H1 (cell line): ENCODE measurements around the gene MAP7. TPM values are rescaled to one million over a fixed set of nuclear protein-coding genes. Genes with fewer than 3 reads are reported as not detected.

ENCODE experiments used
- HDAC6 ChIP-seq: IDR thresholded peaks from one replicate; pipeline ENCODE4 v1.7.1; 2012; ENCODE audit warnings: low read depth, mild to moderate bottlenecking, inconsistent platforms, low read length, moderate library complexity
- RNF2 ChIP-seq: fragments of 200-900, 300-1000 bp; sonication (generic); IDR thresholded peaks from 2 replicates; pipeline ENCODE4 v1.7.1; 2016; ENCODE audit warnings: borderline replicate concordance, low read depth, mild to moderate bottlenecking, antibody characterized with exemption, low read length; ENCODE audit not compliant: poor library complexity, severe bottlenecking; ENCODE audit errors: missing control alignments
- RXRA ChIP-seq: IDR thresholded peaks from 2 replicates; pipeline ENCODE4 v1.6.1; 2011; ENCODE audit warnings: low read depth, mild to moderate bottlenecking, low read length, moderate library complexity; ENCODE audit not compliant: insufficient read depth
- SIN3A ChIP-seq, 2 experiments: IDR thresholded peaks in 1 of 2; conservative IDR thresholded peaks in 1 of 2; 2 replicates each; pipeline ENCODE4 v1.6.1; 2011 to 2012; ENCODE audit warnings: low read length in 2 of 2, improper control_type of control experiment in 1 of 2, low read depth in 1 of 2, mild to moderate bottlenecking in 1 of 2
- polyA plus RNA-seq, 7 experiments: library from polyadenylated mRNA; depleted of rRNA in 3 of 7; stranded (reverse) in 5 of 7; unstranded in 2 of 7; fragments of >200 nt in 5 of 7; fragments of 200-250 nt in 2 of 7; gene quantifications; 1 replicate in 5 of 7; 2 replicates in 1 of 7; 4 replicates in 1 of 7; pipeline versions ENCODE4 v1.2.1 to v1.2.3, GENCODE V29; 2011 to 2013; ENCODE audit warnings: missing spikeins in 2 of 7, mixed read lengths in 2 of 7
- total RNA-seq: library from RNA; stranded (reverse); fragmentation: NEBNext Ultra II Directional; extraction: Animal tissue kit (Norgen Biotek cat#: 25700); gene quantifications from 2 replicates; pipeline ENCODE4 v1.2.1, GENCODE V29; 2021

Gene MAP7
- total and polyA plus RNA-seq, 2 of the 8 experiments (the other 6 are each of a cell fraction or from before 2014, with no cell fraction given), result 13.5 to 66.9 TPM

DNA sequence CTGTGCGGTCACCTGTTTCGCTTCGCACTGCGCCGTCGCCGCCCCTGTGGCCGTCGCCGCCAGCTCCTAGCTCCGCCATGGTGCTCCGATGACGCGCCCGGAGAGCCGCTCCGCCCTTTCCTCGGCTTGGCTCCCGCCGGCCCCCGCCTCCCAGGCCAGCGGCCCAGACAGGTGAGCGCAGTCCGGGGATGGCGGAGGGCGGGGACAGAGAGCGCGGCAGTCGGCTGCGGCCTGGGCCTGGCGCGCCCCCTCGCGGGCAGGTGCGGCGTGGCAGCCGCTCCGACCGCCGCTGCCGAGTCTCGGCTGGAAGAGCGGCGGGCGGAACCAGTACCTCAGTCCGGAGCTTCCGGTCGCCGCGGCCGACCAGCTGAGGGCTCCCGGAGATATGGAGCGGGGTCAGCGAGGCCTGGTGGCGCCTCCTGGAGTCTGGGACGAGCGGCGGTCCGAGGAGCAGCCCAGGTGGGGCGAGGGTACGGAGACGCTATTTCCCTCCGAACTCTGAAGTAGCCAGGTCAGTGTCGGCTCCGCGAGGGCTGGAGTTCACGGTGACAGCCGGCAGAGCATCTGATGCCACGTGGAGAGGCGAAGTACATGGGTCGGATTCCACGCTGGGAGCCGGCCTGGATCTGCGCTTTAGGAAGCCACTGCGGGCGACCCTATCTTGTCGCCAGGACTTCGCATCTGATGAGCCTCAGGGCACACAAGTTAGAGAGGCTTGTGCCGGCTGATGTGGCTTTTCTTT, at the start of gene MAP7 (continued):
- no peak for TF ChIP-seq RNF2
- no peak for TF ChIP-seq HDAC6
- TF ChIP-seq RXRA, result no peak
- TF ChIP-seq SIN3A (conservative IDR thresholded peaks at IDR 0.05 in 1 of 2, IDR thresholded peaks at IDR 0.05 in 1 of 2; ENCODE audit: low read depth in 1 of 2, low read length in 2 of 2), result peak; percentile 76 to 87; a peak in 2 of 4 replicates
